ENCODE results near the gene COA1. TPM values are rescaled to one million over a fixed set of nuclear protein-coding genes. Genes with fewer than 3 reads are reported as not detected.

The COA1 gene
- total RNA-seq, 1 donor = 69.3 TPM

Other genes with a start within 250 kb of the COA1 start
- 253 TPM for gene STK17A, start 146.4 kb downstream of the COA1 start, total RNA-seq
- 24.1 TPM for gene BLVRA, start 29.2 kb upstream of the COA1 start, total RNA-seq
- 53.1 TPM for gene MRPS24, start 140.0 kb upstream of the COA1 start, total RNA-seq
- 19.2 TPM for gene URGCP, start 177.1 kb upstream of the COA1 start, total RNA-seq
- gene UBE2D4, start 196.9 kb upstream of the COA1 start, total RNA-seq = 6.3 TPM

Measured in mononuclear cell (primary cell).